DMS53 treated with DMSO at 0.1 percent for 48 hours (cell line): ENCODE data around the gene PRR23C.

Source experiments
- DNase-seq: peaks from one replicate; lab custom pipeline; 2025; ENCODE audit not compliant: unreplicated experiment; lab: John Stamatoyannopoulos, UW

The PRR23C gene

DNA sequence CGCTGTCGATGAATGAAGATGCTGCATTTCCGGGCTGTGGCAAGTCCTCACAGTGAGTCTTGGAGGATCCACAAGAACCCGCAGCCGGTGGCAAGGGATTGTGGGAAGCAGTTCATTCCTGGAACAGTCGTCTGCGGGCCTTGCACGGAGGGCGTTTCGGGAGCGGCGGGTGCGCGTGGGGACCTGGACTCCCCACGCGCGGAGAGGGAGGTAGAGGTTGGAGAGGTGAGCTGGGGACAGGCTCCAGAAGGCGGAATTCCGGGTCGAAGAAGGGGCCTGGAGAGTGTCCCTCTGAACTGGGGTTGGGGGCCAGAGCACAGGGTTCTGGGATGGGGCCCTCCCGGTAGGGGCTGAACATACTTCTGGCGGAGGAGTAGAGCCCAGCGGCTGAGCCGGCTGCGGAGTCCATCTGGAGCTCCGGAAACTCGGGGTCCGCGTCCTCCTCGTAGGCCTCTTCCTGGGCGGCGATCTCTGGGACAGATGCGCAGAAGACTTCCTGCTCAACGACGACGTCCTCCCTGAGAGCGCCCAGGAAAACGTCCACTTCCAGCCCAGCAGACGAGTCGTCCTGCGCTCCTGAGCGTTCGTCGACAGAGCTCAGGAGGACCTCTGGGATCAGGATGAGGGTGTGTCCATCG is 39.2 kb downstream of the PRR23C start:
- DNase-seq: no peak

DNA sequence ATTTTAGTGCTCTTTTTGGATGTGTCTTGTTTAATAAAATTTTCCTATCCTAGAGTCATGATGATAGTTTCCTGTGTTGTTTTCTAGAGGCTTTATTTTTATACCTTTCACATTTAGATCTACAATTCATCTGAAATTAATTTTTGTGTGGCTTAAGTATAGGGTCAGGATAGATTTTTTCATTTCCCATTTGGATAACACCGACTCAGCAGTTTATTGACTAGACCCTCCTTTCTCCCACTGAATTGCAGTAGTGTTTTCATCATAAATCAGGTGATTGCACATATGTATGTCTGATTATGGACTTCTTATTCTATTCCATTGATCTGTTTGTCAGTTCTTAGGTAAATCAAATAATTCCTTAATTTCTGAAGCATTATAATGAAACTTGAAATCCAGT is 49.0 kb downstream of the PRR23C start:
- DNase-seq: no peak
